Spleen (tissue), 11 donors: Measurements from ENCODE around the gene ARHGEF12. TPM values are rescaled to one million over a fixed set of nuclear protein-coding genes. Genes with fewer than 3 reads are reported as not detected.

ENCODE experiments used
- DNase-seq: peaks from one replicate; pipeline ENCODE4 v3.0.0-alpha.2; 2020
- H3K27ac ChIP-seq, 8 donors: fragments of 200-600 bp; sonication (generic) in 7 of 8; 1 replicate in 4 of 8; 2 replicates in 4 of 8; pipeline versions ENCODE4 v1.5.0 to v1.8.0; 2016 to 2021; ENCODE audit warnings: inconsistent platforms in 4 of 8, mild to moderate bottlenecking in 4 of 8, moderate library complexity in 1 of 8
- H3K27me3 ChIP-seq, 7 donors: fragments of 200-600 bp; sonication (generic) in 6 of 7; replicated peaks in 1 of 7; 1 replicate in 4 of 7; 2 replicates in 3 of 7; pipeline versions ENCODE4 v1.5.0 to v1.8.0; 2016 to 2021; ENCODE audit warnings: inconsistent platforms in 3 of 7, mild to moderate bottlenecking in 1 of 7
- H3K36me3 ChIP-seq, 6 donors: fragments of 200-600 bp; sonication (generic) in 5 of 6; 1 replicate in 4 of 6; 2 replicates in 2 of 6; pipeline versions ENCODE4 v1.5.0 to v1.8.0; 2016 to 2021; ENCODE audit warnings: inconsistent platforms in 2 of 6
- H3K4me1 ChIP-seq, 6 donors: fragments of 200-600 bp; sonication (generic) in 5 of 6; 1 replicate in 3 of 6; 2 replicates in 3 of 6; pipeline versions ENCODE4 v1.5.0 to v1.8.0; 2016 to 2021; ENCODE audit warnings: inconsistent platforms in 3 of 6
- H3K4me3 ChIP-seq, 8 donors: fragments of 200-600 bp; sonication (generic) in 7 of 8; 1 replicate in 4 of 8; 2 replicates in 4 of 8; pipeline versions ENCODE4 v1.5.0 to v1.8.0; 2016 to 2021; ENCODE audit warnings: inconsistent platforms in 4 of 8, mild to moderate bottlenecking in 4 of 8, moderate library complexity in 2 of 8
- H3K9me3 ChIP-seq, 8 donors: fragments of 200-600 bp; sonication (generic) in 7 of 8; 1 replicate in 4 of 8; 2 replicates in 4 of 8; pipeline versions ENCODE4 v1.5.0 to v1.8.0; 2016 to 2021; ENCODE audit warnings: inconsistent platforms in 4 of 8
- POLR2A ChIP-seq, 3 donors: fragments of 450-650 bp; IDR thresholded peaks; one replicate each; pipeline ENCODE4 v1.5.1; 2017; ENCODE audit warnings: antibody characterized with exemption in 3 of 3, mild to moderate bottlenecking in 1 of 3
- POLR2AphosphoS5 ChIP-seq, 3 donors: sonication (generic); formaldehyde crosslinking; IDR thresholded peaks; one replicate each; pipeline ENCODE4 v1.5.1; 2017; ENCODE audit warnings: antibody characterized with exemption in 3 of 3
- WGBS, 5 donors: extraction: QIAGEN DNeasy Blood & Tissue Kit in 3 of 5; methylation state at CpG; one replicate each; pipeline versions ENCODE4 v1.1.5 to v1.1.7; 2013 to 2018; 5-methylcytosine and 5-hydroxymethylcytosine counted together
- intact Hi-C: fragments of 100-400 bp; cut with DNase I; formaldehyde crosslinking; loops from one replicate; pipeline ENCODE4 v1.15.0; 2023; ENCODE audit warnings: low total_unique reads
- polyA plus RNA-seq, 3 donors: library from polyadenylated mRNA; stranded (reverse); fragments of 200-250 nt; gene quantifications; one replicate each; pipeline ENCODE4 v1.2.1, GENCODE V29; 2013
- total RNA-seq, 7 donors: library from RNA; depleted of rRNA in 3 of 7; stranded (reverse); fragments of >200 nt in 3 of 7; fragmentation: NEBNext Ultra II Directional in 4 of 7; extraction: Animal tissue kit (Norgen Biotek cat#: 25700) in 4 of 7; gene quantifications; one replicate each; pipeline versions ENCODE4 v1.1.0 to v1.2.1, GENCODE V29; 2016 to 2021
- TF ChIP-seq, protein P1 (sequence below), 11 experiments: fragments of 200-600 bp in 7 of 11; fragments of 450-650 bp in 4 of 11; sonication (generic) in 4 of 11; IDR thresholded peaks in 8 of 11; conservative IDR thresholded peaks in 3 of 11; 1 replicate in 7 of 11; 2 replicates in 4 of 11; pipeline versions ENCODE4 v1.4.0 to v1.8.0; 2016 to 2021; ENCODE audit warnings: antibody characterized with exemption in 11 of 11, inconsistent platforms in 4 of 11, mild to moderate bottlenecking in 1 of 11
- donor health status: healthy with polysubstance abuse.
- donor health status: DM: no; HTN: no; CAD: no; lungs with moderate emphysema.
- donor health status: DM: no; HTN: no; CAD: no.
- donor health status: Bipolar disorder and iron deficiency.
- donor health status: healthy.
- donor health status: DM: no; HTN: no; CAD: no.
- donor health status: DM: yes; HTN: yes; CAD: no.

ARHGEF12 gene
- total and polyA plus RNA-seq, 10 donors = 5.6 to 122 (median 88.6) TPM

DNA sequence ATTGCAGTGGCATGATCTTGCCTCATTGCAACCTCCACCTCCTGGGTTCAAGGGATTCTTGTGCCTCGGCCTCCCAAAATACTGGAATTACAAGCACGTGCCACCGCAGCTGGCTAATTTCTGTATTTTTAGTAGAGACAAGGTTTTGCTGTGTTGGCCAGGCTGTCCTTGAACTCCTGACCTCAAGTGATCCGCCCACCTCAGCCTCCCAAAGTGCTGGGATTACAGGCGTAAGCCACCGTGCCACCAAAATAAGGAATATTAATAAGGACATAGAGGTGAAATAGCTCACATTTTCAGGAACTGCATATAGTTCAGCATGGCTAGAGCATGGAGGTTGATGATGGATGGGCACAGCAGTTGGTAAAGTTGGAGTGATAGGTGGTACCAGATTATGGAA lies 21.4 kb downstream of the ARHGEF12 start:
- 93 to 95% (median 94%) methylated on average over 6 of the region's 6 CpGs for WGBS, 5 donors
- H3K36me3 ChIP-seq = no peaks in the 10 kb centered on the region
- H3K27ac ChIP-seq = no peak overlapping the region
- intact Hi-C loops = no loop called here
- TF ChIP-seq POLR2A (IDR thresholded peaks at IDR 0.05) (no peak), POLR2AphosphoS5 (IDR thresholded peaks at IDR 0.05) (no peak)
- peaks cover 0 to 27% (median 0%) of the 10 kb centered on the region in 7 donors for H3K27me3 ChIP-seq
- H3K4me1 ChIP-seq = peaks cover 0 to 13% (median 0%) of the 10 kb centered on the region in 6 donors
- DNase-seq = no peak
- no peak overlapping the region for H3K4me3 ChIP-seq
- H3K9me3 ChIP-seq = no peaks in the 10 kb centered on the region

- TF ChIP-seq, protein P1, sequence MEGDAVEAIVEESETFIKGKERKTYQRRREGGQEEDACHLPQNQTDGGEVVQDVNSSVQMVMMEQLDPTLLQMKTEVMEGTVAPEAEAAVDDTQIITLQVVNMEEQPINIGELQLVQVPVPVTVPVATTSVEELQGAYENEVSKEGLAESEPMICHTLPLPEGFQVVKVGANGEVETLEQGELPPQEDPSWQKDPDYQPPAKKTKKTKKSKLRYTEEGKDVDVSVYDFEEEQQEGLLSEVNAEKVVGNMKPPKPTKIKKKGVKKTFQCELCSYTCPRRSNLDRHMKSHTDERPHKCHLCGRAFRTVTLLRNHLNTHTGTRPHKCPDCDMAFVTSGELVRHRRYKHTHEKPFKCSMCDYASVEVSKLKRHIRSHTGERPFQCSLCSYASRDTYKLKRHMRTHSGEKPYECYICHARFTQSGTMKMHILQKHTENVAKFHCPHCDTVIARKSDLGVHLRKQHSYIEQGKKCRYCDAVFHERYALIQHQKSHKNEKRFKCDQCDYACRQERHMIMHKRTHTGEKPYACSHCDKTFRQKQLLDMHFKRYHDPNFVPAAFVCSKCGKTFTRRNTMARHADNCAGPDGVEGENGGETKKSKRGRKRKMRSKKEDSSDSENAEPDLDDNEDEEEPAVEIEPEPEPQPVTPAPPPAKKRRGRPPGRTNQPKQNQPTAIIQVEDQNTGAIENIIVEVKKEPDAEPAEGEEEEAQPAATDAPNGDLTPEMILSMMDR (IDR thresholded peaks at IDR 0.05 in 8 of 11, conservative IDR thresholded peaks at IDR 0.05 in 3 of 11) = no peak
- H3K27ac ChIP-seq = no peak overlapping the region
- H3K36me3 ChIP-seq = no peaks in the 10 kb centered on the region
- H3K9me3 ChIP-seq = no peaks in the 10 kb centered on the region
- H3K4me1 ChIP-seq = peaks cover 0 to 15% (median 0%) of the 10 kb centered on the region in 6 donors
- WGBS, 5 donors = 89 to 95% (median 92%) methylated on average over 3 of the region's 3 CpGs
- no peak for DNase-seq
- no peak overlapping the region for H3K4me3 ChIP-seq
- intact Hi-C loops = no loop called here
- H3K27me3 ChIP-seq = peaks cover 0 to 17% (median 0%) of the 10 kb centered on the region in 7 donors
Measured at GRCh38 chr11:120358729-120359128, 22.5 kb downstream of the ARHGEF12 start.

DNA sequence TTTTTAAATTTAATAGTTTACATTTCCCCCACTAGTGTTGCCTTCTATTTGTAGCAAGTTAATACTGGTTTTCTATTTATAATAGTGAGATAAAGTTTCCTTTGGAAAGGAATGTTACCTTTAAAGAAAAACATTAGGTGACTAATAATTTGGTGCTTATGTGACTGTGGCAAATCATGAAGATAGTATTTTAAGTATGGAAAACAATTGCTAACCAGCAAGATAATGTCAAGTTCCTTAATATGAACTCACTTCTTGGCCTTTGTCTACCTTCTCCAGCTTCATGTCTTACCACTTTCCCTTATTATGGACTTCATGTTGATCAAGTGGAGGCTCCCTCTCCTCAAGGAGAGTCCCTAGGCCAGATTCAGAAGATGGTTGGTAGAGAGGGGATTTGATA lies 27.2 kb downstream of the ARHGEF12 start:
- Histone ChIP-seq H3K27me3 (no peaks in the 10 kb centered on the region), H3K4me1 (peaks cover 0 to 9% (median 0%) of the 10 kb centered on the region in 6 donors), H3K36me3 (no peaks in the 10 kb centered on the region), H3K4me3 (no peak overlapping the region), H3K27ac (no peak overlapping the region), H3K9me3 (no peaks in the 10 kb centered on the region)
- intact Hi-C loops = no loop called here
- DNase-seq = no peak
- TF ChIP-seq, protein P1 (IDR thresholded peaks at IDR 0.05 in 8 of 11, conservative IDR thresholded peaks at IDR 0.05 in 3 of 11) = no peak
- no peak for TF ChIP-seq POLR2A (IDR thresholded peaks at IDR 0.05)
- TF ChIP-seq POLR2AphosphoS5 (IDR thresholded peaks at IDR 0.05) = no peak

GRCh38 chr11:120365512-120365911 lies 29.3 kb downstream of the ARHGEF12 start:
- DNase-seq = no peak
- TF ChIP-seq POLR2AphosphoS5 (IDR thresholded peaks at IDR 0.05) (no peak), POLR2A (IDR thresholded peaks at IDR 0.05) (no peak)
- TF ChIP-seq, protein P1 (IDR thresholded peaks at IDR 0.05 in 8 of 11, conservative IDR thresholded peaks at IDR 0.05 in 3 of 11) = no peak
- Histone ChIP-seq H3K4me1 (peaks cover 0 to 13% (median under 1%) of the 10 kb centered on the region in 6 donors), H3K36me3 (no peaks in the 10 kb centered on the region), H3K9me3 (no peaks in the 10 kb centered on the region), H3K4me3 (no peak overlapping the region), H3K27ac (no peak overlapping the region), H3K27me3 (no peaks in the 10 kb centered on the region)
- intact Hi-C loops = no loop called here

DNA sequence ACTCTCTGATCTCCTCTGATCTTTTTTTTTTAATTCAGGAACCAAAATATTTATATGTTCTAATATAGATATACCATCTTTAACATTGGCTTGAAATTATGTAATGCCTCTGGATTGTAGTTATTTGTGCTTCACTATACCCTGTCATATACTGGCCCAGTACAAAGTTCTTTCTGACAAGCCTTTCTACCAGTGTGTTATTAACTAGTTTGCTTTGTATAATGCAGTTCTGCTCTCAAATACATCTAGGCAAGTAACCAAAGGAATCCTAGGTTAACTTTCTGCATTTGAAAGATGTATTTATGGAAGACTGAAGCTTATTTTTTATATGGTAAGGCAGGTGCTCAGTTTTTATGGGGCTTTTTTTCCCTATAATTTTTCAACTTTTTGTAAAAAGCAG lies 36.1 kb downstream of the ARHGEF12 start:
- peaks cover 0 to 23% (median 9%) of the 10 kb centered on the region in 6 donors for H3K4me1 ChIP-seq
- H3K36me3 ChIP-seq = no peaks in the 10 kb centered on the region
- TF ChIP-seq, protein P1 (IDR thresholded peaks at IDR 0.05 in 8 of 11, conservative IDR thresholded peaks at IDR 0.05 in 3 of 11) = no peak
- TF ChIP-seq POLR2AphosphoS5 (IDR thresholded peaks at IDR 0.05) (no peak), POLR2A (IDR thresholded peaks at IDR 0.05) (no peak)
- DNase-seq = no peak
- no peak overlapping the region for H3K4me3 ChIP-seq
- intact Hi-C loops = no loop called here
- H3K27ac ChIP-seq = peak overlapping the region in 2 of 8 donors; percentile 1 to 9
- peaks cover 0 to 1% (median 0%) of the 10 kb centered on the region in 8 donors for H3K9me3 ChIP-seq
- H3K27me3 ChIP-seq = no peaks in the 10 kb centered on the region
